Stimulated activated memory B cell treated with anti-CD40 and anti-IgM and Interleukin-4, amounts not matched to agents 10 μg/mL and 1 μg/mL and 100 μg/mL, for 72 hours (primary cell): ENCODE results near the gene MSX2.
A peak's percentile ranks its signal among the peaks of the same experiment; 100 is the strongest.
"Not testable (repeated sequence)": the region's sequence is repeated elsewhere in the genome, so short reads cannot be mapped to it uniquely, and the experiment has no call there.

Experiments used
- ATAC-seq: fragments of 150-1000 bp; cut with Tn5 transposase; 2 replicates; pipeline ENCODE4 v1.10.0; 2021
- H3K27ac Mint-ChIP-seq: one replicate; pipeline ENCODE4 v1.8.0; 2022; ENCODE audit warnings: mild to moderate bottlenecking, mixed read lengths
- H3K27me3 Mint-ChIP-seq: one replicate; pipeline ENCODE4 v1.8.0; 2022; ENCODE audit warnings: mixed read lengths
- H3K36me3 Mint-ChIP-seq: one replicate; pipeline ENCODE4 v1.8.0; 2022; ENCODE audit warnings: mixed read lengths
- H3K4me1 Mint-ChIP-seq: one replicate; pipeline ENCODE4 v1.8.0; 2022; ENCODE audit warnings: mixed read lengths
- H3K4me3 Mint-ChIP-seq: one replicate; pipeline ENCODE4 v1.8.0; 2022; ENCODE audit warnings: mild to moderate bottlenecking, moderate library complexity, mixed read lengths
- H3K9me3 Mint-ChIP-seq: one replicate; pipeline ENCODE4 v1.8.0; 2022; ENCODE audit warnings: mixed read lengths

Gene MSX2

GRCh38 chr5:174735498-174736330 lies 11.3 kb downstream of the MSX2 start:
- Mint-ChIP-seq H3K36me3 (no peaks in the 10 kb centered on the region), H3K27me3 (peaks cover 51% of the 10 kb centered on the region), H3K27ac (no peak overlapping the region), H3K9me3 (peaks cover 5% of the 10 kb centered on the region), H3K4me3 (no peak overlapping the region), H3K4me1 (no peaks in the 10 kb centered on the region)
- no peak for ATAC-seq

- no peaks in the 10 kb centered on the region for H3K4me1 Mint-ChIP-seq
- peaks cover 5% of the 10 kb centered on the region for H3K9me3 Mint-ChIP-seq
- no peak overlapping the region for H3K4me3 Mint-ChIP-seq
- no peak for ATAC-seq
- peaks cover 51% of the 10 kb centered on the region for H3K27me3 Mint-ChIP-seq
- no peak overlapping the region for H3K27ac Mint-ChIP-seq
- H3K36me3 Mint-ChIP-seq: no peaks in the 10 kb centered on the region
These were observed 11.9 kb downstream of the MSX2 start for GRCh38 chr5:174736331-174736721.

- Mint-ChIP-seq H3K27me3 (peaks cover 51% of the 10 kb centered on the region), H3K4me1 (no peaks in the 10 kb centered on the region), H3K27ac (no peak overlapping the region), H3K9me3 (peaks cover 8% of the 10 kb centered on the region), H3K4me3 (no peak overlapping the region), H3K36me3 (no peaks in the 10 kb centered on the region)
- no peak for ATAC-seq
These were observed 12.4 kb downstream of the MSX2 start for GRCh38 chr5:174736777-174737176.

- Mint-ChIP-seq H3K4me1 (no peaks in the 10 kb centered on the region), H3K27ac (no peak overlapping the region), H3K27me3 (peaks cover 48% of the 10 kb centered on the region), H3K36me3 (no peaks in the 10 kb centered on the region), H3K9me3 (peaks cover 8% of the 10 kb centered on the region), H3K4me3 (no peak overlapping the region)
- no peak for ATAC-seq
These were observed 12.9 kb downstream of the MSX2 start for GRCh38 chr5:174737330-174737729.

- H3K4me1 Mint-ChIP-seq: no peaks in the 10 kb centered on the region
- H3K27me3 Mint-ChIP-seq: peaks cover 17% of the 10 kb centered on the region
- ATAC-seq: no peak
- H3K36me3 Mint-ChIP-seq: no peaks in the 10 kb centered on the region
- H3K27ac Mint-ChIP-seq: no peak overlapping the region
- peaks cover 6% of the 10 kb centered on the region for H3K9me3 Mint-ChIP-seq
- no peak overlapping the region for H3K4me3 Mint-ChIP-seq
These were observed 17.0 kb downstream of the MSX2 start for GRCh38 chr5:174741352-174741751.

- peaks cover 28% of the 10 kb centered on the region for H3K27me3 Mint-ChIP-seq
- no peak for ATAC-seq
- H3K4me1 Mint-ChIP-seq: no peaks in the 10 kb centered on the region
- peaks cover 6% of the 10 kb centered on the region for H3K9me3 Mint-ChIP-seq
- H3K36me3 Mint-ChIP-seq: no peaks in the 10 kb centered on the region
- H3K27ac Mint-ChIP-seq: no peak overlapping the region
- H3K4me3 Mint-ChIP-seq: no peak overlapping the region
These were observed 20.5 kb downstream of the MSX2 start for GRCh38 chr5:174744896-174745295.

GRCh38 chr5:174745590-174746103 lies 21.3 kb downstream of the MSX2 start:
- Mint-ChIP-seq H3K27me3 (peaks cover 35% of the 10 kb centered on the region), H3K4me1 (no peaks in the 10 kb centered on the region), H3K4me3 (no peak overlapping the region), H3K27ac (no peak overlapping the region), H3K36me3 (no peaks in the 10 kb centered on the region), H3K9me3 (peaks cover 6% of the 10 kb centered on the region)
- ATAC-seq: no peak

GRCh38 chr5:174750711-174751110 lies 26.3 kb downstream of the MSX2 start:
- no peaks in the 10 kb centered on the region for H3K9me3 Mint-ChIP-seq
- no peak overlapping the region for H3K27ac Mint-ChIP-seq
- H3K4me3 Mint-ChIP-seq: no peak overlapping the region
- H3K4me1 Mint-ChIP-seq: no peaks in the 10 kb centered on the region
- H3K36me3 Mint-ChIP-seq: no peaks in the 10 kb centered on the region
- H3K27me3 Mint-ChIP-seq: peaks cover 58% of the 10 kb centered on the region
- no peak for ATAC-seq

- no peaks in the 10 kb centered on the region for H3K9me3 Mint-ChIP-seq
- no peak overlapping the region for H3K4me3 Mint-ChIP-seq
- no peak for ATAC-seq
- H3K4me1 Mint-ChIP-seq: no peaks in the 10 kb centered on the region
- H3K27me3 Mint-ChIP-seq: peaks cover 52% of the 10 kb centered on the region
- H3K36me3 Mint-ChIP-seq: no peaks in the 10 kb centered on the region
- H3K27ac Mint-ChIP-seq: no peak overlapping the region
These were observed 27.0 kb downstream of the MSX2 start for GRCh38 chr5:174751154-174752000.

- no peak overlapping the region for H3K27ac Mint-ChIP-seq
- no peak overlapping the region for H3K4me3 Mint-ChIP-seq
- no peak for ATAC-seq
- H3K36me3 Mint-ChIP-seq: no peaks in the 10 kb centered on the region
- peaks cover 48% of the 10 kb centered on the region for H3K27me3 Mint-ChIP-seq
- H3K4me1 Mint-ChIP-seq: no peaks in the 10 kb centered on the region
- no peaks in the 10 kb centered on the region for H3K9me3 Mint-ChIP-seq
These were observed 27.7 kb downstream of the MSX2 start for GRCh38 chr5:174752121-174752520.

GRCh38 chr5:174755106-174755505 lies 30.7 kb downstream of the MSX2 start:
- no peak overlapping the region for H3K4me3 Mint-ChIP-seq

GRCh38 chr5:174759091-174759490 lies 34.7 kb downstream of the MSX2 start:
- Mint-ChIP-seq H3K4me3 (no peak overlapping the region), H3K36me3 (no peaks in the 10 kb centered on the region), H3K9me3 (no peaks in the 10 kb centered on the region), H3K27me3 (peaks cover 1% of the 10 kb centered on the region), H3K27ac (no peak overlapping the region), H3K4me1 (no peaks in the 10 kb centered on the region)
- peak; percentile 8 for ATAC-seq

More at GRCh38 chr5:174755106-174755505, 30.7 kb downstream of the MSX2 start:
- no peak for ATAC-seq
- H3K9me3 Mint-ChIP-seq: no peaks in the 10 kb centered on the region
- no peaks in the 10 kb centered on the region for H3K36me3 Mint-ChIP-seq
- H3K27me3 Mint-ChIP-seq: peaks cover 28% of the 10 kb centered on the region
- H3K27ac Mint-ChIP-seq: no peak overlapping the region
- no peaks in the 10 kb centered on the region for H3K4me1 Mint-ChIP-seq

- no peaks in the 10 kb centered on the region for H3K27me3 Mint-ChIP-seq
- ATAC-seq: no peak
- H3K9me3 Mint-ChIP-seq: peaks cover 2% of the 10 kb centered on the region
- H3K27ac Mint-ChIP-seq: no peak overlapping the region
- H3K36me3 Mint-ChIP-seq: no peaks in the 10 kb centered on the region
- no peak overlapping the region for H3K4me3 Mint-ChIP-seq
- H3K4me1 Mint-ChIP-seq: no peaks in the 10 kb centered on the region
These were observed 36.3 kb downstream of the MSX2 start for GRCh38 chr5:174760721-174761120.

- not testable (repeated sequence) for H3K9me3 Mint-ChIP-seq, H3K27ac Mint-ChIP-seq, H3K36me3 Mint-ChIP-seq, H3K4me3 Mint-ChIP-seq, ATAC-seq, H3K4me1 Mint-ChIP-seq, H3K27me3 Mint-ChIP-seq
These were observed 37.0 kb downstream of the MSX2 start for GRCh38 chr5:174761341-174761740.

- Mint-ChIP-seq H3K27me3 (no peaks in the 10 kb centered on the region), H3K4me1 (no peaks in the 10 kb centered on the region), H3K36me3 (no peaks in the 10 kb centered on the region), H3K4me3 (no peak overlapping the region), H3K9me3 (peaks cover 8% of the 10 kb centered on the region), H3K27ac (no peak overlapping the region)
- no peak for ATAC-seq
These were observed 39.9 kb downstream of the MSX2 start for GRCh38 chr5:174764309-174764708.
